Smooth muscle cell (in vitro differentiated cells): ENCODE measurements around the gene FAM32A. TPM values are rescaled to one million over a fixed set of nuclear protein-coding genes. Genes with fewer than 3 reads are reported as not detected.

Experiments
- DNase-seq: peaks from one replicate; lab custom pipeline; 2025; ENCODE audit not compliant: unreplicated experiment; lab: John Stamatoyannopoulos, UW
- H2AFZ ChIP-seq: fragments of 200-600 bp; sonication (generic); 2 replicates; pipeline ENCODE4 v1.6.0; 2016; ENCODE audit warnings: antibody characterized with exemption, low read depth, mild to moderate bottlenecking
- H3F3A ChIP-seq: fragments of 200-600 bp; sonication (generic); 2 replicates; pipeline ENCODE4 v1.6.0; 2017; ENCODE audit warnings: antibody characterized with exemption, low read depth
- H3K27ac ChIP-seq: fragments of 200-600 bp; sonication (generic); 2 replicates; pipeline ENCODE4 v1.5.1; 2016; ENCODE audit warnings: low read depth, mild to moderate bottlenecking
- H3K27me3 ChIP-seq: fragments of 200-600 bp; sonication (generic); 2 replicates; pipeline ENCODE4 v1.6.1; 2016; ENCODE audit warnings: low read depth, mild to moderate bottlenecking
- H3K36me3 ChIP-seq: fragments of 200-600 bp; sonication (generic); 2 replicates; pipeline ENCODE4 v1.5.1; 2016; ENCODE audit warnings: low read depth
- H3K4me1 ChIP-seq: fragments of 200-600 bp; sonication (generic); 2 replicates; pipeline ENCODE4 v1.5.1; 2016; ENCODE audit warnings: low read depth
- H3K4me2 ChIP-seq: fragments of 200-600 bp; sonication (generic); 2 replicates; pipeline ENCODE4 v1.6.0; 2016; ENCODE audit warnings: mild to moderate bottlenecking
- H3K4me3 ChIP-seq: fragments of 200-600 bp; sonication (generic); 2 replicates; pipeline ENCODE4 v1.5.1; 2016; ENCODE audit warnings: mild to moderate bottlenecking
- H3K79me2 ChIP-seq: fragments of 200-600 bp; sonication (generic); 2 replicates; pipeline ENCODE4 v1.6.0; 2016; ENCODE audit warnings: low read depth, mild to moderate bottlenecking
- H3K9ac ChIP-seq: fragments of 200-600 bp; sonication (generic); 2 replicates; pipeline ENCODE4 v1.6.0; 2016; ENCODE audit warnings: low read depth
- H3K9me3 ChIP-seq: fragments of 200-600 bp; sonication (generic); replicated peaks from 2 replicates; pipeline ENCODE4 v1.5.1; 2016; ENCODE audit warnings: low read depth
- H4K20me1 ChIP-seq: fragments of 200-600 bp; sonication (generic); 2 replicates; pipeline ENCODE4 v1.6.0; 2016; ENCODE audit warnings: low read depth
- WGBS: methylation state at CpG from one replicate; pipeline ENCODE4 v1.1.7; 2016; ENCODE audit warnings: low lambda C conversion rate; 5-methylcytosine and 5-hydroxymethylcytosine counted together
- polyA plus RNA-seq: library from polyadenylated mRNA; unstranded; fragments of >200 nt; fragmentation: Nextera tagmentation; extraction: Ambion mirVana; gene quantifications from 2 replicates; pipeline ENCODE4 v1.2.1, GENCODE V29; 2016
- total RNA-seq: library from RNA; depleted of rRNA; stranded (reverse); fragments of >200 nt; gene quantifications from 2 replicates; pipeline ENCODE4 v1.2.3, GENCODE V29; 2014
- TF ChIP-seq, protein P1 (sequence below): fragments of 200-600 bp; sonication (generic); IDR thresholded peaks from 2 replicates; pipeline ENCODE4 v1.5.1; 2017; ENCODE audit warnings: borderline replicate concordance, mild to moderate bottlenecking, antibody characterized with exemption; ENCODE audit not compliant: insufficient read depth, poor library complexity, severe bottlenecking

Gene FAM32A
- total and polyA plus RNA-seq, 2 experiments from 2014 or later = 109 to 132 TPM

DNA sequence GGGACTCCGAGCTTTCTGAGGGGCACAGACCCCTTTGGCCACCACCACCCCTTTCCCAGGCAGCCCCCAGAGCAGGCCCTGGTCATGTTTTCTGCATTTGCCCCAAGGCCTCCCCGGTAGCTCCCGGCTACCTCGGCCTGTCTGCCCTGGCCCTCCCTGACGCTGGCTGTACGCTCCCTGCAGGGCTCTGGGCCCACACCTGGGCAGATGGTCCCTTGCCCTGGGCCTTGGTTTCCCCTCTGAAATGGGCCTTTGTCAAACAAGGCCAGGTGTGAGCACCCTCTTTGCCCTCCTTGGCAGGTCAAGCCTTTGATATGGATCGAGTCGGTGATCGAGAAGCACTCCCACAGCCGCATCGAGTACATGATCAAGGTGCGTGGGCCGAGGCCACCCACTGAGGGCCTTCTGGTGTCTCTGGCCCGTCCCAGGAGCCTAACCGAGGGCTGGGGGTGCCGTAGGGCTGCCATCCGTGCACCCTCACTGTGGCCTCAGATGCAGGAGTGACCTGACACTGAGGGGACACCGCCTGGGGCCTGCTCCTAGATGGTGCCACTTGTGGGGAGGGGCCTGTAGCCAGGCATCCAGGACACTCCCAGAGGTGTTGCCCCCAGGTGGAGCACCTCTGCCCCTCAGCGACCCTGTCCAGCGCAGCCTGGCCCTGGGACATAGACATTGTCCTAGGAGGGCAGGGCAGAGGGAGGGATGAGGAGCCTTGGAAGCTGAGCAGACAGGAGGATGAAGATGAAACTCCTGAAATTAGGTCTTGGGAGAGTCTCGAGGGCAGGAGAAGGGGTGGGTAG lies 42.8 kb downstream of the FAM32A start:
- Histone ChIP-seq H3K36me3 (no peaks in the 10 kb centered on the region), H3K79me2 (no peaks in the 10 kb centered on the region), H2AFZ (no peak overlapping the region), H3K9me3 (no peaks in the 10 kb centered on the region), H3F3A (no peaks in the 10 kb centered on the region), H3K4me2 (no peak overlapping the region), H3K4me1 (no peaks in the 10 kb centered on the region), H3K4me3 (no peak overlapping the region), H4K20me1 (peaks cover 32% of the 10 kb centered on the region), H3K27me3 (no peaks in the 10 kb centered on the region), H3K27ac (no peak overlapping the region), H3K9ac (no peak overlapping the region)
- WGBS = 98% methylated on average over 21 of the region's 21 CpGs
- no peak for DNase-seq
- TF ChIP-seq, protein P1, sequence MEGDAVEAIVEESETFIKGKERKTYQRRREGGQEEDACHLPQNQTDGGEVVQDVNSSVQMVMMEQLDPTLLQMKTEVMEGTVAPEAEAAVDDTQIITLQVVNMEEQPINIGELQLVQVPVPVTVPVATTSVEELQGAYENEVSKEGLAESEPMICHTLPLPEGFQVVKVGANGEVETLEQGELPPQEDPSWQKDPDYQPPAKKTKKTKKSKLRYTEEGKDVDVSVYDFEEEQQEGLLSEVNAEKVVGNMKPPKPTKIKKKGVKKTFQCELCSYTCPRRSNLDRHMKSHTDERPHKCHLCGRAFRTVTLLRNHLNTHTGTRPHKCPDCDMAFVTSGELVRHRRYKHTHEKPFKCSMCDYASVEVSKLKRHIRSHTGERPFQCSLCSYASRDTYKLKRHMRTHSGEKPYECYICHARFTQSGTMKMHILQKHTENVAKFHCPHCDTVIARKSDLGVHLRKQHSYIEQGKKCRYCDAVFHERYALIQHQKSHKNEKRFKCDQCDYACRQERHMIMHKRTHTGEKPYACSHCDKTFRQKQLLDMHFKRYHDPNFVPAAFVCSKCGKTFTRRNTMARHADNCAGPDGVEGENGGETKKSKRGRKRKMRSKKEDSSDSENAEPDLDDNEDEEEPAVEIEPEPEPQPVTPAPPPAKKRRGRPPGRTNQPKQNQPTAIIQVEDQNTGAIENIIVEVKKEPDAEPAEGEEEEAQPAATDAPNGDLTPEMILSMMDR = no peak

DNA sequence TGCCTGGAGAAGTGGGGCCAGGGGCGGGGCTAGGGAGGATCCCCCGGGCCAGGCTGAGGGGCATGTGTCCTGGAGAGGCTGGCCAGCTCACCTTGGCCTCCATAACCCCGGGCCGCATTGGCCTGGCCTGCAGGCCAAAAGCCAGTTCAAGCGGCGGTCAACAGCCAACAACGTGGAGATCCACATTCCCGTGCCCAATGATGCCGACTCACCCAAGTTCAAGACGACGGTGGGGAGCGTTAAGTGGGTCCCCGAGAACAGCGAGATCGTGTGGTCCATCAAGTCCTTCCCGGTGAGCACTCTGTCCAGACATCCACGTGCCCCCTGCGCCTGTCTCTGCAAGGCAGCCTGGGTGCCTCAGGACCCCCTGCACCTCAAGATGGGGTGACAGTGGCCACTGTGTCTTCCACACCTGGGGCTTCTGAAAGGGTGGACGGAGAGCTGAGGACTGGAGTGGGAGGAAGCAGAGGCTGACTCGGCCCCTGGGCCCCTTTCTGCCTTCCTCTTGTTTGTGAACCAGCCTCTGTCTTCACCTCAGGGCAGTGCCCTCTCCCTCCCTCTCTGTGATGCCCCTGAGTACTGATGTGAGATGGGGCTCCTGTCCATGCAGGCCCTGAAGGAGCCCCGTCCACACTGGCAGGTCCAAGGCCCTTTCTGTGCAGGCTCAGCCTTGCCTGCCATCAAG lies 43.6 kb downstream of the FAM32A start:
- Histone ChIP-seq H4K20me1 (peaks cover 24% of the 10 kb centered on the region), H3K9me3 (no peaks in the 10 kb centered on the region), H3K27me3 (no peaks in the 10 kb centered on the region), H2AFZ (no peak overlapping the region), H3K4me3 (no peak overlapping the region), H3K27ac (no peak overlapping the region), H3F3A (no peaks in the 10 kb centered on the region), H3K4me1 (no peaks in the 10 kb centered on the region), H3K36me3 (no peaks in the 10 kb centered on the region), H3K79me2 (no peaks in the 10 kb centered on the region), H3K9ac (no peak overlapping the region), H3K4me2 (no peak overlapping the region)
- TF ChIP-seq, protein P1 = no peak
- DNase-seq = no peak
- 98% methylated on average over 21 of the region's 21 CpGs for WGBS

DNA sequence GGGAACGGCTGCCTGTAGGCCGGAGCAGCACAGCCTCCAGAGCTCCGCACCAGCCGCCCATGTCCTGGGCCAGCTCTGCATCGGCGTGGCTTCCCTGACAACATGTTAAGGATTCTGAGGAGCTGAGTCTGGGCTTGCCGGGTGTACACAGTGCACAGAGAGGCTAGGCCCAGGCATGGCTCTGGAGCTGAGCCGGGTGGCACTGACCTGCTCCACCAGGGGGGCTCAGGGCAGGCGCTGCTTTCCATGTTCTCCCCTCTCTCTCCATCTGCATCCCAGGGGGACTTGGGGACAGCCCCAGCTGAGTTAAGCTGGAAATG lies 44.1 kb downstream of the FAM32A start:
- TF ChIP-seq, protein P1 = no peak
- Histone ChIP-seq H3K9me3 (no peaks in the 10 kb centered on the region), H3K27ac (no peak overlapping the region), H3K4me2 (no peak overlapping the region), H3F3A (no peaks in the 10 kb centered on the region), H3K4me1 (no peaks in the 10 kb centered on the region), H2AFZ (no peak overlapping the region), H3K9ac (no peak overlapping the region), H3K79me2 (no peaks in the 10 kb centered on the region), H3K36me3 (no peaks in the 10 kb centered on the region), H3K4me3 (no peak overlapping the region), H4K20me1 (peaks cover 21% of the 10 kb centered on the region), H3K27me3 (no peaks in the 10 kb centered on the region)
- DNase-seq = no peak
- 95% methylated on average over 9 of the region's 9 CpGs for WGBS
